ENCODE results near the gene KRTAP10-3. TPM values are rescaled to one million over a fixed set of nuclear protein-coding genes. Genes with fewer than 3 reads are reported as not detected.

The KRTAP10-3 gene
- total and polyA plus RNA-seq, 11 donors = not detected

- no peak for DNase-seq
- Histone ChIP-seq H3K27ac (no peak overlapping the region), H3K4me3 (no peak overlapping the region), H3K9me3 (peaks cover 0 to 5% (median 0%) of the 10 kb centered on the region in 12 donors), H3K36me3 (no peaks in the 10 kb centered on the region), H3K4me1 (no peaks in the 10 kb centered on the region), H3K27me3 (peaks cover 0 to 24% (median 0%) of the 10 kb centered on the region in 9 donors)
- no peak for TF ChIP-seq CTCF (IDR thresholded peaks at IDR 0.05)
- TF ChIP-seq POLR2A (IDR thresholded peaks at IDR 0.05) = no peak
- no peak for ATAC-seq
- intact Hi-C loops (cut with DNase I) = no loop called here
- WGBS, 4 donors = 75 to 88% (median 78%) methylated on average over 8 of the region's 8 CpGs
These were observed 40.9 kb upstream of the KRTAP10-3 start for GRCh38 chr21:44599264-44600029.

GRCh38 chr21:44598061-44598460, 39.5 kb upstream of the KRTAP10-3 start:
- no peak for TF ChIP-seq CTCF (IDR thresholded peaks at IDR 0.05)
- TF ChIP-seq POLR2A (IDR thresholded peaks at IDR 0.05) = no peak
- Histone ChIP-seq H3K27ac (no peak overlapping the region), H3K9me3 (peaks cover 0 to 5% (median 0%) of the 10 kb centered on the region in 12 donors), H3K27me3 (peaks cover 0 to 22% (median 0%) of the 10 kb centered on the region in 9 donors), H3K36me3 (no peaks in the 10 kb centered on the region), H3K4me1 (peaks cover 0 to 6% (median 0%) of the 10 kb centered on the region in 12 donors), H3K4me3 (no peak overlapping the region)
- DNase-seq = no peak
- intact Hi-C loops (cut with DNase I) = no loop called here
- WGBS, 4 donors = 55 to 59% (median 55%) methylated on average over 11 of the region's 11 CpGs
- ATAC-seq = no peak

GRCh38 chr21:44596068-44596725, 37.6 kb upstream of the KRTAP10-3 start:
- ATAC-seq = no peak
- Histone ChIP-seq H3K4me3 (no peak overlapping the region), H3K9me3 (peaks cover 0 to 5% (median 0%) of the 10 kb centered on the region in 12 donors), H3K27me3 (peaks cover 0 to 17% (median 0%) of the 10 kb centered on the region in 9 donors), H3K27ac (no peak overlapping the region), H3K4me1 (peaks cover 0 to 9% (median 0%) of the 10 kb centered on the region in 12 donors), H3K36me3 (no peaks in the 10 kb centered on the region)
- DNase-seq = no peak
- intact Hi-C loops (cut with DNase I) = no loop called here
- no peak for TF ChIP-seq POLR2A (IDR thresholded peaks at IDR 0.05)
- TF ChIP-seq CTCF (IDR thresholded peaks at IDR 0.05) = no peak
- WGBS, 4 donors = 67 to 82% (median 78%) methylated on average over 9 of the region's 9 CpGs

GRCh38 chr21:44595524-44595923, 36.9 kb upstream of the KRTAP10-3 start:
- intact Hi-C loops (cut with DNase I) = no loop called here
- Histone ChIP-seq H3K27me3 (peaks cover 0 to 17% (median 0%) of the 10 kb centered on the region in 9 donors), H3K27ac (no peak overlapping the region), H3K36me3 (no peaks in the 10 kb centered on the region), H3K9me3 (peaks cover 0 to 5% (median 0%) of the 10 kb centered on the region in 12 donors), H3K4me3 (no peak overlapping the region), H3K4me1 (peaks cover 0 to 9% (median 0%) of the 10 kb centered on the region in 12 donors)
- DNase-seq (no peak), ATAC-seq (no peak)
- 70 to 85% (median 81%) methylated on average over 6 of the region's 6 CpGs for WGBS, 4 donors
- TF ChIP-seq CTCF (IDR thresholded peaks at IDR 0.05) (no peak), POLR2A (IDR thresholded peaks at IDR 0.05) (no peak)

Data from heart left ventricle (tissue), 16 donors.